H1 (cell line): ENCODE results near the gene ALKBH3. TPM values are rescaled to one million over a fixed set of nuclear protein-coding genes. Genes with fewer than 3 reads are reported as not detected.

ENCODE experiments used
- HDAC2 ChIP-seq, 2 experiments: fragments of 300-600 bp in 1 of 2; sonication (generic) in 1 of 2; IDR thresholded peaks; 2 replicates each; pipeline ENCODE4 v1.6.1; 2011 to 2012; ENCODE audit warnings: low read depth in 2 of 2, low read length in 2 of 2, mild to moderate bottlenecking in 2 of 2, moderate library complexity in 2 of 2, borderline replicate concordance in 1 of 2, inconsistent platforms in 1 of 2
- polyA plus RNA-seq, 7 experiments: library from polyadenylated mRNA; depleted of rRNA in 3 of 7; stranded (reverse) in 5 of 7; unstranded in 2 of 7; fragments of >200 nt in 5 of 7; fragments of 200-250 nt in 2 of 7; gene quantifications; 1 replicate in 5 of 7; 2 replicates in 1 of 7; 4 replicates in 1 of 7; pipeline versions ENCODE4 v1.2.1 to v1.2.3, GENCODE V29; 2011 to 2013; ENCODE audit warnings: missing spikeins in 2 of 7, mixed read lengths in 2 of 7
- total RNA-seq: library from RNA; stranded (reverse); fragmentation: NEBNext Ultra II Directional; extraction: Animal tissue kit (Norgen Biotek cat#: 25700); gene quantifications from 2 replicates; pipeline ENCODE4 v1.2.1, GENCODE V29; 2021

The ALKBH3 gene
- total and polyA plus RNA-seq, 2 of the 8 experiments (the other 6 are each of a cell fraction or from before 2014, with no cell fraction given) = 10.5 to 11.4 TPM

DNA sequence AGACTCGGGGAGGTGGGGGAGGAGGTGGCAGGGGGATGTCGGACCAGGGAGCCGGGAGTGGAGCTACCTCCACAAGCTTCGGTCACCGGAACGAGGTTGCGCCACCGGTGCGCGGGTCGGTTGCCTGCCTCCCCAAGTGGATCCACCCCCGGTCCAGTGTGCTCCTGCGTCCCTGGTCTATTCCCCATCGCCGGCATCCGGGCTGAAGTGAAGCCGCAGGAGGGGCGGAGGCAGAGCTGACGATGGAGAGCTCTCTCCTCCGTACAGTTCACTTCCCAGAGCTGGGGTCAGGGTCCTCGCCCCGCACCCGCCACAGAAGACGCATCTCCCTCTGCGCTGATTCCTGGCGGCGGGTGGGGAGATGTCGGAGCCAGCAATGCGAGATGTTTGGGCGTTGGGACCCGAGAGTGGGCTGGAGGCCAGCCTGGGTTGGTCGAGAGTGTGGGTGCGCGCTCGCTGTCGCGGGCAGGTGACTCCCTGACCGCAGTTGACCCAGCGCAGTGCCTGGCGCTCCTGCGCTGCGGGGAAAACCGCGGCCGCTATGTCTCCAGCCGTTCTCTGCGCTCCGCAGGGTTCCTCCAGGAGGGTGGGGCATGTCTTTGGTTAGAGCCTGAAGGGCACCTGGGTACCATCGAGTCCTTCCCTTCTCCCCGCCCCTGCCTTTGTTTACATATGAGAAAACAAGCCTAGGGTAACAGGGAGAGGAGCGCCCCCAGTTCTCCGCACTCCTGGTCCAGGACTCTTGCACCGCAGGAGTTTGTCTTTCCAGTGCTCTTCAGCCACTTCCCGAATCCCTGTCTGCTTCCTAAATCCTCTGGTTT lies 63.5 kb downstream of the ALKBH3 start (continued):
- no peak for TF ChIP-seq HDAC2 (IDR thresholded peaks at IDR 0.05; ENCODE audit: borderline replicate concordance in 1 of 2, low read depth in 2 of 2, low read length in 2 of 2)
